RWPE2 (cell line): ENCODE results near the gene MYL6B.

Experiments used
- ATAC-seq: fragments of 200-7000 bp; cut with Tn5 transposase; 3 replicates; pipeline ENCODE4 v1.9.1; 2021; ENCODE audit warnings: low read depth
- DNase-seq: peaks from one replicate; pipeline ENCODE4 v3.0.0-alpha.2; 2020; ENCODE audit warnings: low spot score
- H3K27ac ChIP-seq: fragments of 450-650 bp; 2 replicates; pipeline ENCODE4 v1.5.1; 2017; ENCODE audit warnings: mild to moderate bottlenecking; ENCODE audit not compliant: poor library complexity, severe bottlenecking
- H3K27me3 ChIP-seq: fragments of 250-450 bp; sonication (Bioruptor Pico); 2 replicates; pipeline ENCODE4 v1.5.1; 2021; ENCODE audit warnings: mild to moderate bottlenecking, moderate library complexity; ENCODE audit not compliant: insufficient read depth, poor library complexity, severe bottlenecking
- H3K36me3 ChIP-seq: fragments of 250-450 bp; sonication (Bioruptor Pico); 2 replicates; pipeline ENCODE4 v1.5.1; 2020; ENCODE audit warnings: low read depth, mild to moderate bottlenecking, moderate library complexity
- H3K4me1 ChIP-seq: fragments of 250-450 bp; sonication (Bioruptor Pico); 2 replicates; pipeline ENCODE4 v1.5.1; 2021; ENCODE audit warnings: mild to moderate bottlenecking, moderate library complexity; ENCODE audit not compliant: insufficient read depth, poor library complexity, severe bottlenecking
- H3K4me3 ChIP-seq: fragments of 250-450 bp; sonication (Bioruptor Pico); 2 replicates; pipeline ENCODE4 v1.5.1; 2021; ENCODE audit warnings: mild to moderate bottlenecking, moderate library complexity; ENCODE audit not compliant: severe bottlenecking
- H3K9me3 ChIP-seq: fragments of 250-450 bp; sonication (Bioruptor Pico); 2 replicates; pipeline ENCODE4 v1.5.1; 2021; ENCODE audit warnings: mild to moderate bottlenecking, moderate library complexity; ENCODE audit not compliant: severe bottlenecking
- CTCF ChIP-seq: fragments of 450-650 bp; IDR thresholded peaks from one replicate; pipeline ENCODE4 v1.5.1; 2017; ENCODE audit warnings: mild to moderate bottlenecking, moderate library complexity; ENCODE audit not compliant: poor library complexity, severe bottlenecking

MYL6B gene

GRCh38 chr12:56152132-56152755 lies at the start of gene MYL6B:
Gene MYL6B, plus strand, starts transcription at chr12:56152587. Its CDS starts 1,332 bp downstream, at chr12:56153919.
- Histone ChIP-seq H3K4me3 (peak within 1 kb of the TSS; percentile 46), H3K9me3 (no peaks in the 10 kb centered on the region), H3K4me1 (no peaks in the 10 kb centered on the region), H3K27ac (peak within 1 kb of the TSS; percentile 84), H3K36me3 (no peaks in the 10 kb centered on the region), H3K27me3 (no peaks in the 10 kb centered on the region)
- DNase-seq (peak; percentile 93), ATAC-seq (peak; percentile 87)
- no peak for TF ChIP-seq CTCF

- Histone ChIP-seq H3K27ac (no peak overlapping the region), H3K9me3 (no peaks in the 10 kb centered on the region), H3K4me3 (no peak overlapping the region), H3K4me1 (peaks cover 8% of the 10 kb centered on the region), H3K36me3 (peaks cover 31% of the 10 kb centered on the region), H3K27me3 (no peaks in the 10 kb centered on the region)
- ATAC-seq: no peak
- TF ChIP-seq CTCF: no peak
- DNase-seq: no peak
These were observed 49.7 kb upstream of the MYL6B start for GRCh38 chr12:56102683-56103065.

- ATAC-seq (no peak), DNase-seq (no peak)
- Histone ChIP-seq H3K36me3 (peaks cover 36% of the 10 kb centered on the region), H3K27me3 (no peaks in the 10 kb centered on the region), H3K27ac (peak overlapping the region; percentile 69), H3K4me1 (peaks cover 8% of the 10 kb centered on the region), H3K9me3 (no peaks in the 10 kb centered on the region), H3K4me3 (peak overlapping the region; percentile 77)
- TF ChIP-seq CTCF: no peak
These were observed 49.2 kb upstream of the MYL6B start for GRCh38 chr12:56103066-56103711.

DNA sequence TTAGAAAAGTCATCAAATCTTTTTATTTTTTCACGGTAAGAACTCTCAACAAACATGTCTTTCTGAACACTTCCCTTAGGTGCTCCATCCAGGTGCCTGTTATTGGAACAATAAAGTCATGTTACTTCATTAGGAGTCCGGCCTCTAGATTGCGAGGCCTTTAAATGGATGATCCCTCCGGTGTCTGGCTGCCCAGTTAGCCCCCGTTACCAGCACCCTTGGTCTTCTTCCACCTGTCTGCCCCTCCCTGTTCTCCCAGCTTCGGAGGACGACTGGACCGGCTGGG lies 48.6 kb upstream of the MYL6B start:
- H3K4me3 ChIP-seq: peak overlapping the region; percentile 77
- peaks cover 42% of the 10 kb centered on the region for H3K36me3 ChIP-seq
- ATAC-seq (no peak), DNase-seq (no peak)
- H3K4me1 ChIP-seq: peaks cover 8% of the 10 kb centered on the region
- H3K9me3 ChIP-seq: no peaks in the 10 kb centered on the region
- TF ChIP-seq CTCF: no peak
- peak overlapping the region; percentile 69 for H3K27ac ChIP-seq
- no peaks in the 10 kb centered on the region for H3K27me3 ChIP-seq
